ENCODE measurements around the gene RFTN2.

Gene RFTN2

GRCh38 chr2:197547163-197547900, 128.1 kb downstream of the RFTN2 start:
- no peak for DNase-seq (ENCODE audit: low spot score)

- DNase-seq (ENCODE audit: low spot score), result no peak
These were observed 132.2 kb downstream of the RFTN2 start for GRCh38 chr2:197543206-197543605.

GRCh38 chr2:197539734-197540133, 135.7 kb downstream of the RFTN2 start:
- no peak for DNase-seq (ENCODE audit: low spot score)

- no peak for DNase-seq (ENCODE audit: low spot score)
These were observed 137.0 kb downstream of the RFTN2 start for GRCh38 chr2:197538412-197538811.

All from D341Med (cell line).